SU-DHL-6 (cell line): ENCODE results near the gene THEM4.

ENCODE experiments used
- EZH2phosphoT487 ChIP-seq: fragments of 200-600 bp; sonication (generic), shearing (Covaris generic); conservative IDR thresholded peaks from 2 replicates; pipeline ENCODE4 v1.6.1; 2018; ENCODE audit warnings: mild to moderate bottlenecking, antibody characterized with exemption, low read length, moderate library complexity, mixed read lengths
- TF ChIP-seq, protein P1 (sequence below): fragments of 200-600 bp; sonication (generic); IDR thresholded peaks from one replicate; pipeline ENCODE4 v1.5.1; 2017; ENCODE audit warnings: antibody characterized with exemption, mild to moderate bottlenecking, low read length, moderate library complexity; ENCODE audit not compliant: insufficient read depth, poor library complexity, severe bottlenecking

DNA sequence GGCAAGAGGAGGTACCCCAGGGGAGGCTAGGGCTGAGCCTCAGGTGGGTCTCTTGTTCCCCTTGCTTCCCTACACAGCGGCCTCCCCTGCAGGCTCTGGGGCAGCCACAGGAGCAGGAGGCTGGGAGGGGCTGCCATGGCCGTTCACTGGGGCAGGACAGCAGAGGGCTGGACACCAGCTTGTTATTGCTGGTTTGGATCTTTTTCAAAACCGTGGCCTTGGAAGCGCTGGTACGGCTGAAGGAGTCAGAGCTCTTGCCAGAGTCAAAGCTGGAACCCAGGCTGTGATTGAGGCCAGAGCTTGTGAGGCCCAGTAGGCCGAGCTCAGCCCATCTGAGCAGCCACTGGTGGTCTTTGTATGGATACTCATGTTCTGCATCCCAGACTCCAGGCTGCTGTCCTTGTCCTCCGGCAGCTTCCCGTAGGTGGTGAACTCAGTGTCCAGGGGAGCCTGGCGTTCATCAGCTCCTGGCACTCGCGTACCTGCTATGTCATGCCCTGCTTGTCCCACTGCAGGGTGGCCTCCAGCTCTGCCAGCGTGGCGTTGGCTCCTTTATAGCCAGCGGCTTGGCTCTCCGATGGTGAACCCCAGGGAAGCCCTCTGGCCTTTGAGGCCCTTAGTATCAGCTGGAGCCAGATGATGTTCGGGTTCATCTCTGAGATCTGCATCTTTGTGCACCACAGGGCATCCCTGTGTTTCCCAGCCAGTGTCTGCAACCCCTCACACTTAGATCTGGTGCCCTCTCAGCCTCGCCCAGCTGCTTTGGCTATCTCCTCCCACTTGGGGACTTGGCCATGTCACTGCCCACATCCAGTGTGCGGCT lies 40.3 kb upstream of the THEM4 start:
- TF ChIP-seq, protein P1, sequence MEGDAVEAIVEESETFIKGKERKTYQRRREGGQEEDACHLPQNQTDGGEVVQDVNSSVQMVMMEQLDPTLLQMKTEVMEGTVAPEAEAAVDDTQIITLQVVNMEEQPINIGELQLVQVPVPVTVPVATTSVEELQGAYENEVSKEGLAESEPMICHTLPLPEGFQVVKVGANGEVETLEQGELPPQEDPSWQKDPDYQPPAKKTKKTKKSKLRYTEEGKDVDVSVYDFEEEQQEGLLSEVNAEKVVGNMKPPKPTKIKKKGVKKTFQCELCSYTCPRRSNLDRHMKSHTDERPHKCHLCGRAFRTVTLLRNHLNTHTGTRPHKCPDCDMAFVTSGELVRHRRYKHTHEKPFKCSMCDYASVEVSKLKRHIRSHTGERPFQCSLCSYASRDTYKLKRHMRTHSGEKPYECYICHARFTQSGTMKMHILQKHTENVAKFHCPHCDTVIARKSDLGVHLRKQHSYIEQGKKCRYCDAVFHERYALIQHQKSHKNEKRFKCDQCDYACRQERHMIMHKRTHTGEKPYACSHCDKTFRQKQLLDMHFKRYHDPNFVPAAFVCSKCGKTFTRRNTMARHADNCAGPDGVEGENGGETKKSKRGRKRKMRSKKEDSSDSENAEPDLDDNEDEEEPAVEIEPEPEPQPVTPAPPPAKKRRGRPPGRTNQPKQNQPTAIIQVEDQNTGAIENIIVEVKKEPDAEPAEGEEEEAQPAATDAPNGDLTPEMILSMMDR, result no peak
- TF ChIP-seq EZH2phosphoT487, result no peak
